GM23338 (cell line): Measurements from ENCODE around the gene CHRNA4. TPM values are rescaled to one million over a fixed set of nuclear protein-coding genes. Genes with fewer than 3 reads are reported as not detected.

Experiments
- ATAC-seq: fragments of 200-7000 bp; cut with Tn5 transposase; 3 replicates; pipeline ENCODE4 v1.9.1; 2020
- DNase-seq: peaks from one replicate; pipeline ENCODE4 v3.0.0-alpha.2; 2015; ENCODE audit warnings: low spot score
- H2AFZ ChIP-seq: fragments of 200-600 bp; sonication (generic); 2 replicates; pipeline ENCODE4 v1.8.0; 2016; ENCODE audit warnings: antibody characterized with exemption, mild to moderate bottlenecking, moderate library complexity
- H3F3A ChIP-seq: fragments of 200-600 bp; sonication (generic); replicated peaks from 2 replicates; pipeline ENCODE4 v1.8.0; 2017; ENCODE audit warnings: antibody characterized with exemption, mixed run types, low read depth
- H3K27ac ChIP-seq: fragments of 200-600 bp; sonication (generic); 2 replicates; pipeline ENCODE4 v1.6.1; 2016; ENCODE audit warnings: low read depth
- H3K27me3 ChIP-seq: fragments of 200-600 bp; sonication (generic); 2 replicates; pipeline ENCODE4 v1.8.0; 2016; ENCODE audit warnings: mild to moderate bottlenecking, mixed run types, moderate library complexity; ENCODE audit not compliant: insufficient read depth
- H3K36me3 ChIP-seq: fragments of 200-600 bp; sonication (generic); 2 replicates; pipeline ENCODE4 v1.8.0; 2016; ENCODE audit warnings: mild to moderate bottlenecking; ENCODE audit not compliant: insufficient read depth
- H3K4me1 ChIP-seq: fragments of 200-600 bp; sonication (generic); 2 replicates; pipeline ENCODE4 v1.8.0; 2016; ENCODE audit warnings: mild to moderate bottlenecking, moderate library complexity; ENCODE audit not compliant: insufficient read depth
- H3K4me2 ChIP-seq: fragments of 200-600 bp; sonication (generic); 2 replicates; pipeline ENCODE4 v1.7.1; 2017; ENCODE audit warnings: mixed run types
- H3K4me3 ChIP-seq: fragments of 200-600 bp; sonication (generic); 2 replicates; pipeline ENCODE4 v1.6.1; 2016; ENCODE audit warnings: mixed run types
- H3K79me2 ChIP-seq: fragments of 200-600 bp; sonication (generic); replicated peaks from 2 replicates; pipeline ENCODE4 v1.8.0; 2017; ENCODE audit warnings: mild to moderate bottlenecking; ENCODE audit not compliant: insufficient read depth
- H3K9me2 ChIP-seq: fragments of 200-600 bp; sonication (generic); 2 replicates; pipeline ENCODE4 v1.8.0; 2017; ENCODE audit not compliant: insufficient read depth
- H4K20me1 ChIP-seq: fragments of 200-600 bp; sonication (generic); replicated peaks from 2 replicates; pipeline ENCODE4 v1.8.0; 2017; ENCODE audit warnings: mild to moderate bottlenecking; ENCODE audit not compliant: insufficient read depth
- H3K27ac Mint-ChIP-seq: 2 replicates; pipeline ENCODE4 v1.8.0; 2020; ENCODE audit warnings: inconsistent platforms, mild to moderate bottlenecking, moderate library complexity, mixed read lengths
- H3K27me3 Mint-ChIP-seq: 3 replicates; pipeline ENCODE4 v1.8.0; 2022; ENCODE audit warnings: low read depth, mild to moderate bottlenecking, moderate library complexity, mixed read lengths, inconsistent platforms; ENCODE audit not compliant: insufficient read depth, poor library complexity
- H3K36me3 Mint-ChIP-seq: 3 replicates; pipeline ENCODE4 v1.8.0; 2021; ENCODE audit warnings: low read depth, mild to moderate bottlenecking, inconsistent platforms, moderate library complexity, mixed read lengths
- H3K4me1 Mint-ChIP-seq: 3 replicates; pipeline ENCODE4 v1.8.0; 2020; ENCODE audit warnings: mild to moderate bottlenecking, inconsistent platforms, mixed read lengths
- H3K4me3 Mint-ChIP-seq: 3 replicates; pipeline ENCODE4 v1.8.0; 2021; ENCODE audit warnings: moderate library complexity, mild to moderate bottlenecking, inconsistent platforms, mixed read lengths
- H3K9me3 Mint-ChIP-seq: 3 replicates; pipeline ENCODE4 v1.8.0; 2020; ENCODE audit warnings: moderate library complexity, mild to moderate bottlenecking, inconsistent platforms, mixed read lengths
- CREB1 ChIP-seq: fragments of 250-450 bp; sonication (Bioruptor Pico); IDR thresholded peaks from 2 replicates; pipeline ENCODE4 v1.5.0; 2020; ENCODE audit warnings: low read depth, mild to moderate bottlenecking, moderate library complexity
- ETS1 ChIP-seq: IDR thresholded peaks from 2 replicates; pipeline ENCODE4 v1.6.1; 2016; ENCODE audit warnings: antibody characterized with exemption
- EZH2 ChIP-seq: fragments of 200-600 bp; sonication (generic); IDR thresholded peaks from one replicate; pipeline ENCODE4 v1.8.0; 2017; ENCODE audit warnings: antibody characterized with exemption, mild to moderate bottlenecking, low read depth; ENCODE audit not compliant: unreplicated experiment
- JUNB ChIP-seq: IDR thresholded peaks from one replicate; pipeline ENCODE4 v1.6.1; 2016; ENCODE audit warnings: antibody characterized with exemption; ENCODE audit not compliant: unreplicated experiment
- POLR2AphosphoS5 ChIP-seq: IDR thresholded peaks from 2 replicates; pipeline ENCODE4 v1.6.1; 2016; ENCODE audit warnings: antibody characterized with exemption, low read depth
- REST ChIP-seq: IDR thresholded peaks from one replicate; pipeline ENCODE4 v1.6.1; 2018; ENCODE audit warnings: antibody characterized with exemption; ENCODE audit not compliant: unreplicated experiment
- STAT1 ChIP-seq: IDR thresholded peaks from one replicate; pipeline ENCODE4 v1.6.1; 2016; ENCODE audit warnings: antibody characterized with exemption; ENCODE audit not compliant: unreplicated experiment
- ZNF114 ChIP-seq: fragments of 250-450 bp; sonication (Bioruptor Pico); IDR thresholded peaks from 2 replicates; pipeline ENCODE4 v1.5.0; 2020; ENCODE audit warnings: mild to moderate bottlenecking, moderate library complexity
- polyA plus RNA-seq: library from polyadenylated mRNA; unstranded; fragments of >200 nt; fragmentation: Nextera tagmentation; extraction: Ambion mirVana; gene quantifications from 2 replicates; pipeline ENCODE4 v1.2.1, GENCODE V29; 2016
- total RNA-seq: library from RNA; depleted of rRNA; stranded (reverse); fragments of >200 nt; shearing (Covaris generic); gene quantifications from 2 replicates; pipeline ENCODE4 v1.2.3, GENCODE V29; 2014

Gene CHRNA4
- total and polyA plus RNA-seq, 2 experiments from 2014 or later, result 2.7 to 3.9 TPM

GRCh38 chr20:63400486-63401210 is 39.5 kb upstream of the CHRNA4 start (continued):
- TF ChIP-seq JUNB (no peak), EZH2 (no peak), CREB1 (no peak), ETS1 (no peak), REST (no peak)

GRCh38 chr20:63399596-63400375 is 38.6 kb upstream of the CHRNA4 start:
- Mint-ChIP-seq H3K4me3 (no peak overlapping the region; the same call in 2 of the 3 replicates), H3K27me3 (peaks cover 26% of the 10 kb centered on the region), H3K27ac (no peak overlapping the region), H3K9me3 (no peaks in the 10 kb centered on the region), H3K4me1 (peaks cover 22% of the 10 kb centered on the region), H3K36me3 (no peaks in the 10 kb centered on the region)
- H3K4me2 ChIP-seq, result no peak overlapping the region
- no peak for ATAC-seq
- no peak overlapping the region for H3K4me3 ChIP-seq
- DNase-seq, result no peak
- H2AFZ ChIP-seq, result no peak overlapping the region
- no peaks in the 10 kb centered on the region for H3K36me3 ChIP-seq
- H4K20me1 ChIP-seq, result no peaks in the 10 kb centered on the region
- no peak overlapping the region for H3K27ac ChIP-seq
- H3F3A ChIP-seq, result no peaks in the 10 kb centered on the region; the same call in 1 of the 2 replicates
- no peaks in the 10 kb centered on the region for H3K79me2 ChIP-seq
- TF ChIP-seq ETS1 (no peak), REST (no peak), JUNB (no peak), CREB1 (no peak), STAT1 (no peak), POLR2AphosphoS5 (no peak), ZNF114 (CRISPR knock-in tag) (no peak), EZH2 (no peak)
- H3K4me1 ChIP-seq, result peaks cover 4% of the 10 kb centered on the region; the same call in 1 of the 2 replicates
- H3K27me3 ChIP-seq, result no peaks in the 10 kb centered on the region
- H3K9me2 ChIP-seq, result no peaks in the 10 kb centered on the region
